HL-60 (cell line): ENCODE results near the gene PNPLA6.

Experiments used
- CTCF ChIP-seq: IDR thresholded peaks from one replicate; pipeline ENCODE4 v1.5.1; 2011; ENCODE audit warnings: low read length, control low read depth, inconsistent platforms; ENCODE audit not compliant: insufficient read depth
- GABPA ChIP-seq: IDR thresholded peaks from 2 replicates; pipeline ENCODE4 v1.6.1; 2012; ENCODE audit warnings: low read depth
- POLR2AphosphoS5 ChIP-seq: IDR thresholded peaks from 2 replicates; pipeline ENCODE4 v1.6.1; 2012; ENCODE audit warnings: low read depth

- TF ChIP-seq CTCF, result no peak
- TF ChIP-seq GABPA, result no peak
- TF ChIP-seq POLR2AphosphoS5, result no peak
Measured at GRCh38 chr19:7602240-7602934, 66.9 kb downstream of the PNPLA6 start.
